Measurements from ENCODE around the gene CRTAC1.

CRTAC1 gene

GRCh38 chr10:98030093-98030821 is at the start of gene CRTAC1:
TSS of gene CRTAC1 (minus strand) at chr10:98030621. CDS start at chr10:98030472, 149 bp downstream.
- DNase-seq: no peak

DNA sequence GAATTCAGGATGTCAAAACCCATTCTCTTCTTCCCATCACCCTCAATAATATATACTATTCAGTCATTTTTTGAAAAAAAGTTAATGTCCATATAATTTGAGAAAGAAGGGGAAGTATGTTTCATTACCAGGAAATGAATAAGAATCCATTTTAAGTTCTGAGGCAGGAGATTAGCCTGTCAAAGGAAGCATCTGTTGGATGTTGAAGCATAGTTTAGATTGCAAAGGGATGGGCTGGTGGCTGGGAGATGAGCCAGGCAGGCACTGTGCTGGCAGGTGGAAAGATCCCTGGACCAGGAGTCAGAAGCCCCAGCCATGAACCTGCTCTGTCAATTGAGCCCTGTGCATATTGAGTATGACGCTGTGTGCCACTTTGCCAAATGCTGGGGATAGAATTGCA is 48.4 kb upstream of the CRTAC1 start:
- DNase-seq: no peak

GRCh38 chr10:98077223-98077622 is 46.8 kb upstream of the CRTAC1 start:
- DNase-seq: no peak

- DNase-seq: no peak
Measured at GRCh38 chr10:98076086-98076485, 45.7 kb upstream of the CRTAC1 start.

DNA sequence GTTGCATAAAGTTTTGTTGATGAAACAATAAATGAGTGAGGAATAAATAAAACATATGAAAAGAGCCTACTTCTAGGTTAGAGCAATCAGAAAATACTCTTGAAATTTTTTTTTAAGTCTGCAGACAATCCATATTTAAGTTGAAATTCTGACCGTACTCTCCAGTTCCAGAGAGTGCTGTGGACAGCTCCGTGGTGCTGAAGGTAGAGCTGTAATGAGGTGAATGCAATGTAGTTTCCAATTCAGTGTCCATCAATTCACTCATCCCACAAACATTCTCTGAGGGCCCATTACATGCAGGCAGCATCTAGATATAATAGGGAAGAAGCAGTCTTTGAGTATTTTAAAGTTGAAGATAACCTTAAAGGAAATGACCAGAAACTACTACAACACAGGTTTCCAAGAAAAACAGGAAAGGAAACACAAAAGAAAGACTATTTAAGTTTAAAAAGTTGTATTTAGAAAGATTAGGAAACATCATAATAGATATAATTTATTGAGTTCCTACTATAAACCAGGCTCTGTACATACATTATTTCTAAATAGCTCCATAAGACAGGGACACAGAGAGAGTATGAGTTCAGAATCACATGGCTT is 44.0 kb upstream of the CRTAC1 start:
- DNase-seq: no peak

- DNase-seq: no peak
Measured at GRCh38 chr10:98067165-98067564, 36.7 kb upstream of the CRTAC1 start.

GRCh38 chr10:98063740-98064027 is 33.3 kb upstream of the CRTAC1 start:
- no peak for DNase-seq

DNA sequence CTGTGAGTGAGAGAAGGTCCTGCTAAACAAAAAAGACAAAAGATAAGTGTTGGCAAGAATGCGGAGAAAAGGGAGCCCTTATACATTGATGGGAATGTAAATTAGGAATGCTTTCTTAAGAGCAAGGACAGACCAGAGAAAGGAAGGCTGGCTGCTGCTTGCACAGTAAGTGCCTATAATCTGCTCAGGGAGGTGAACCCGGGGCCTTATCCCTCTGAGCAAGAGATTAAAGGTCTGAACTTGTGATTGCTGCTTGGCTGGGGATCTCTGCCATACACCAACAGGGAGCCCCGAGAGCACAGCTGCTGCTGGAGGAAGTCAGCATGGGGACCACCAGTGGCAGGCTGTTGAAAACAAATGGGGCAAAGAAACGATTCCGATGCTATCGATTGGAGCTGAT is 32.0 kb upstream of the CRTAC1 start:
- DNase-seq: no peak

DNA sequence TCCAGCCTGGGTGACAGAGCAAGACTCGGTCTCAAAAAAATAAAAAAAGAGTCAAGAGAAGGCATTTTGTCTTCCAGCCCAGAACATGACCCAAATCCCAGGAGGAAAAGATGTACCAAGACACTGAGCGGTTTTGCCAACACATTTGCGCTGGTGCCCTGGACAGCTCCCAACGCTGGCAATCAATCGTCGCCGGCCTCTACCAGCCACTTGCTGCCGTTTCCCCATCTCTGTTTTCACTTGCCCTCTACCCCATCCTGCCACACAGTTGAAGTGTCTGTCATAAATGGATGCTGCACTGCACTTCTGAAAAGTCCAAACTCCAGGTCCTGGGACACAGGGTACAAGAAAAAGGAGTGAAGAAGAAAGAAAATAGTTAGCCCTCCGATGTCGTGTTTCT is 29.7 kb upstream of the CRTAC1 start:
- DNase-seq: no peak

DNA sequence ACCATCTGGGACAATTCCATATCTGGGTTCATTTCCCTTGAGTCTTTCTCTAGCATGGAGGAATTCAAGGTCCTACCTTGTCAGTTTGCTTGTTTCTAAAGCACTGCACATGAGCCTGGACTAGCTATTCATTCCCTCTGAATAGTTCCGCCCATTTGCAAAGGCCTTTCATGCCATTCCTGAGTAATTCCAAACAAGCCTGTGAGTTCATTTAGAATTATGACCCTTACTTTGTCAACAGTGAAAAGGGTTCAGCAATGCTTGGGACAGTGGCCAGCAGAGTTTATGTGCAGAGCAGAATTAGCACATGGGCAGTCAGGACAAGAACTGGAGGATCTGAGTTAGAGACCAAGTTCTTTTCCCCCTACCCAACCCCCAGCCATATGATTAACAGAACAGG is 27.9 kb upstream of the CRTAC1 start:
- DNase-seq: no peak

- DNase-seq: no peak
Measured at GRCh38 chr10:98055841-98056516, 25.6 kb upstream of the CRTAC1 start.

- no peak for DNase-seq
Measured at GRCh38 chr10:98047009-98047741, 16.8 kb upstream of the CRTAC1 start.

DNA sequence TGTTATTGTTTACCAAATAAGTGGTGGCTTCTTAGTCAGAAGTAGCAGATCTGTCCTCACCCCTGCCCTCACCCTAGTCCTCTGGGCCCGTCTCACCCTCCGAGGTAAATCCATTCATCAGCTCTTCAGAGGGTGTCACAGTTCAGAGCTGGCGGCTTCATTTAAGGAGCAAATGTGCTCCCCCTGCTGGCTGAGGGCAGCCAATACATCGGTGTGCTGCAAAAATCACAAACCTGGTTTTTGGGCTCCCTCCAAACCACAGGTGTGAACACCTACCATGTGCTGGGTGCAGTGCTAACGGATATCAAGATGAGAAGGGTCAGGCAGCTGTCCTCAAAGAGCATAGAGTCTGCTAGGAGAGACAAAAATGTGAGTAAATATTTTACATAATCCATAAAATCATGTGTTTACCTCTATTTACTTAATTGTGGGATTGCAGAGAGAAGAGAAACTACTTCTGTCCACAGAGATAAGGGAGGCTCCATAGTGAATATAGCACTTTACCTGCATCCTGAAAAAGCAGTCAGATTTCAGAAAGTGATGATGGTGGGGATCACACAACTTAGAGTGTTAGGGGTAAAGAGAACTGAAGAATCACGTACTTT is 15.5 kb upstream of the CRTAC1 start:
- DNase-seq: no peak

DNA sequence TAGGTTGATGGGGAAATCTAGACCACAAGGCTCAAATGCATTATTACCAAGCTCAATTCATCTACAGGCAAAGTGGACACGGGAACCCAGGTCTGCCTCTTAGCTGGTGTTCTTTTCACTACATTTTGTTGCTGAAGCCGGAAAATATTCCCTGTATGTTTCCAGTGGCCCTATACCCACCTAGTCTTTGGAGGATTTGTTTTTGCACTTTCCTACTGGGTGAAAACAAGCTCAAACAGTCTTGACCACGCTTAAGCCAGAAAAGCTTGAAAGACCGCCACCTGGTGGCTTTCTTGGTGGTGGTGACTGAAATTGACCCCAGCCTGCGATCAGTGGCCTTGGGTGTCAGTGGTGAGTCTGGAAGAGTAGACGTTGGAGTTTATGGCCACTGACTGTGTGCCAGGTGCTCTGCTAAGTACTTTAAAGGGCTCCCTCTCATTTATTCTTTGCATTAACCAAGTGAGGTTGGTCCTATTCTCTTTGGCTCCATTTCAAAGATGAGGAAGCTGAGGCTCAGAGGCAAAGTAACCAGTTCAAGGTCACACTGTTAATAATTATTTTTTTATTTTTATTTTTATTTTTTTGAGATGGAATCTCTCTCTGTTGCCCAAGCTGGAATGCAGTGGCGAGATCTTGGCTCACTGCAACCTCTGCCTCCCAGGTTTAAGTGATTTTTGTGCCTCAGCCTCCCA is 11.1 kb upstream of the CRTAC1 start:
- DNase-seq: no peak

- no peak for DNase-seq
Measured at GRCh38 chr10:98039690-98040381, 9.4 kb upstream of the CRTAC1 start.

DNA sequence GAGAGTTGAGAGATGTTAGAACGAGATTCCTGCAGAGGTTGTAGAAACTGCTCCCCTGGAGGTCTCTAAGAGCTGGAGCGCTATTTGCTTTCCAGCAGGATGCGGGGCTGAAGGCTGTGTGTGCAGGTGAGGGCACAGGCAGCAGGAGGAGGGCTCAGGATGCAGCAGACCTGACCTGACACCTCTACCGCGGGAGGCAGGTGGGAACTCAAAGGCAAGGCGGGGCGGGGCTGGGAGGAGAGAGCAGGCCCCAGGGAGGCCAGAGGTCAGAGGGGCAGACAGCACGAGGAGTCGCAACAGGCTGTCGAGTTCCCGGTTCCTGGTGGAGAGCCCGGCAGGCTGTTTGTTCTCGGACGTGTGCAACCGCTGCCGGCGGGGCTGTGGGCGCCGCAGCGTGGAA is 7.9 kb upstream of the CRTAC1 start:
- no peak for DNase-seq

- no peak for DNase-seq
Measured at GRCh38 chr10:98035599-98035998, 5.2 kb upstream of the CRTAC1 start.

DNA sequence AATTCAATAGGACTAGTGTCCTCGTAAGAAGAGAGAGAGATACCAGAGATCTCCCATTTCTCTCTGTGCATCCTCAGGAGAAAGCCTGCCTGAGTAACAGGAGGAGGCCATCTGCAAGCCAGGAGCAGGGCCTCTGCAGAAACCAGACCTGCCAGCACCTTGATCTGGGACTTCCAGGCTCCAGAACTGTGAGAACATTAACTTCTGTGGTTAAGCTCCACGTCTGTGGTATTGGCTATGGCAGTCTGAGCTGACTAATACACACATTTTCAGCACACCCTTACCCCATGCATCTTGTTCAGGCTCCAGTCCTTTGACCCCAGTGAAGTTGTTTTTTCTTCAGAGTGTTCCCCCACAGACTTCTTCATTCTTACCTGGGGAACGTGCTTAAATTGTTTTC is 3.1 kb upstream of the CRTAC1 start:
- DNase-seq: no peak

DNA sequence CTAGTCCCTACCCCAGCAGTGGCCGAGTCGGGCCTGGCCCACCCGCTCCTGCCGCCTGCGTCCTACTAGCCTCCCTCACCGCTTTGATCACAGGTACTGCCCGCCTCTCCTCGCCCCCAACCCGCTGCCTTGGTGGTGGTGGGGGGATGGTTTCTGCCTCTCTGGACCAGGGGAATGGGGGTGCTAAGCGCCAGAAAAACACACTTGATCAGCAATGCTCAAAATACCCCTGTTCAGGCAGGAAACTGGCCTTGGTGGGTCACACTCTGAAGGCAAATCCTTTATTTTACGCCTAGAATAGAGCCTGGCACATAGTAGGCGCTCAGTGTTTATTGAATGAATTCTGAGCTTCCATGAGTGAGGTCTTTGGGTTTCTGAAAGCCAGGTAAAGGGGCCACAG is 1.0 kb upstream of the CRTAC1 start:
- DNase-seq: no peak

DNA sequence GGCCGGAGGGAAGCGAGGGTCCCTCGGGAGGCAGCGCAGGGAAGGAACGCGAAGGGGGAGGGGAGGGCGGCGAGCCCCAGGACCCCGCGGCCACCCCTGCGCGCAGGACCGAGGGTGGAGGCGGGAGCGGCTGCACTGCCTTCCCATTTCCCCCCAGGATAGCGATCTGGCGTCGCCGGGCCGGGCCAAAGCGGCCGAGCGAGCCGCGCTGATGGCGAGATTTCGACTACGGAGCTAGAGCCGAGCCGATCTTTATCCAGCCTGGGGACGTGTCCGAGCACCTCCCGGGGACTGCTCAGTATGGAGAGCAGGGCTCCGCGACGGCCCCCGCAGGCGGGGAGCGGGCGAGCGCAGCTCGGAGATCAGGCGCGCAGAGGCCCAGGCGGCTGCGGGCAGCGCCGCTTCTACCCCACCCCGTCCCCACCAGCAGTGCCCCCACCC is 590 bp upstream of the CRTAC1 start:
- no peak for DNase-seq

- no peak for DNase-seq
Measured at GRCh38 chr10:98029149-98030092, 1.0 kb downstream of the CRTAC1 start.

Measured in NCI-H2081 treated with DMSO at 0.1 percent for 48 hours (cell line).